Hepatocyte (in vitro differentiated cells): ENCODE data around the gene ALK.

Source experiments
- EZH2 ChIP-seq: fragments of 200-600 bp; sonication (generic); IDR thresholded peaks from 2 replicates; pipeline ENCODE4 v1.6.1; 2016; ENCODE audit warnings: antibody characterized with exemption, mild to moderate bottlenecking, borderline replicate concordance
- EZH2phosphoT487 ChIP-seq: fragments of 200-600 bp; sonication (generic); IDR thresholded peaks from one replicate; pipeline ENCODE4 v1.6.1; 2018; ENCODE audit warnings: antibody characterized with exemption, mild to moderate bottlenecking, low read depth, moderate library complexity; ENCODE audit not compliant: unreplicated experiment, severe bottlenecking
- TF ChIP-seq, protein P1 (sequence below): fragments of 200-600 bp; sonication (generic); IDR thresholded peaks from 2 replicates; pipeline ENCODE4 v1.5.1; 2016; ENCODE audit warnings: antibody characterized with exemption, mild to moderate bottlenecking; ENCODE audit not compliant: poor library complexity

DNA sequence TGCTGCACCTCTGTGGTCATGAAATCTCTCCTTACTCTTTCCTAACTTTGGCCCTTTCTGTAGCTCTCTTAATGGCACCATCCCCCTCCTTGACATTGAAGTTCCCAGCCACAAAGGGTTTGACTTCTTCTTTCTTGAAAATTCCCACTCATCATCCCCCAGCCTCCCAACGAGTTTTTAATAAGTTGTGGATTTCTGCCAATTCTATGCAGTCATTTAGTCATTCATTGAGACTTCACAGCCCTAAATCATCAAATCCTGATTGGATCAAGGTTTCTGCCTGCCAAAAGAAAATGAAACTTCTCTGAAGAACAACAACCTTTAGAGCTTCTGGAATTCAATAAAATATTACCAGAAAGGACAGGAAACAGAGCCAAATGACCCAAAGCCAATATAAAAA lies 451.9 kb downstream of the ALK start:
- TF ChIP-seq, protein P1, sequence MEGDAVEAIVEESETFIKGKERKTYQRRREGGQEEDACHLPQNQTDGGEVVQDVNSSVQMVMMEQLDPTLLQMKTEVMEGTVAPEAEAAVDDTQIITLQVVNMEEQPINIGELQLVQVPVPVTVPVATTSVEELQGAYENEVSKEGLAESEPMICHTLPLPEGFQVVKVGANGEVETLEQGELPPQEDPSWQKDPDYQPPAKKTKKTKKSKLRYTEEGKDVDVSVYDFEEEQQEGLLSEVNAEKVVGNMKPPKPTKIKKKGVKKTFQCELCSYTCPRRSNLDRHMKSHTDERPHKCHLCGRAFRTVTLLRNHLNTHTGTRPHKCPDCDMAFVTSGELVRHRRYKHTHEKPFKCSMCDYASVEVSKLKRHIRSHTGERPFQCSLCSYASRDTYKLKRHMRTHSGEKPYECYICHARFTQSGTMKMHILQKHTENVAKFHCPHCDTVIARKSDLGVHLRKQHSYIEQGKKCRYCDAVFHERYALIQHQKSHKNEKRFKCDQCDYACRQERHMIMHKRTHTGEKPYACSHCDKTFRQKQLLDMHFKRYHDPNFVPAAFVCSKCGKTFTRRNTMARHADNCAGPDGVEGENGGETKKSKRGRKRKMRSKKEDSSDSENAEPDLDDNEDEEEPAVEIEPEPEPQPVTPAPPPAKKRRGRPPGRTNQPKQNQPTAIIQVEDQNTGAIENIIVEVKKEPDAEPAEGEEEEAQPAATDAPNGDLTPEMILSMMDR, result no peak
- TF ChIP-seq EZH2 (no peak), EZH2phosphoT487 (no peak)
